ENCODE results near the gene SPOCK1.

GRCh38 chr5:137113939-137114338 lies 385.2 kb downstream of the SPOCK1 start:
- TF ChIP-seq, protein P1, sequence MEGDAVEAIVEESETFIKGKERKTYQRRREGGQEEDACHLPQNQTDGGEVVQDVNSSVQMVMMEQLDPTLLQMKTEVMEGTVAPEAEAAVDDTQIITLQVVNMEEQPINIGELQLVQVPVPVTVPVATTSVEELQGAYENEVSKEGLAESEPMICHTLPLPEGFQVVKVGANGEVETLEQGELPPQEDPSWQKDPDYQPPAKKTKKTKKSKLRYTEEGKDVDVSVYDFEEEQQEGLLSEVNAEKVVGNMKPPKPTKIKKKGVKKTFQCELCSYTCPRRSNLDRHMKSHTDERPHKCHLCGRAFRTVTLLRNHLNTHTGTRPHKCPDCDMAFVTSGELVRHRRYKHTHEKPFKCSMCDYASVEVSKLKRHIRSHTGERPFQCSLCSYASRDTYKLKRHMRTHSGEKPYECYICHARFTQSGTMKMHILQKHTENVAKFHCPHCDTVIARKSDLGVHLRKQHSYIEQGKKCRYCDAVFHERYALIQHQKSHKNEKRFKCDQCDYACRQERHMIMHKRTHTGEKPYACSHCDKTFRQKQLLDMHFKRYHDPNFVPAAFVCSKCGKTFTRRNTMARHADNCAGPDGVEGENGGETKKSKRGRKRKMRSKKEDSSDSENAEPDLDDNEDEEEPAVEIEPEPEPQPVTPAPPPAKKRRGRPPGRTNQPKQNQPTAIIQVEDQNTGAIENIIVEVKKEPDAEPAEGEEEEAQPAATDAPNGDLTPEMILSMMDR (conservative IDR thresholded peaks at IDR 0.05; ENCODE audit: low read depth, low read length): no peak
- no peak for TF ChIP-seq EZH2 (IDR thresholded peaks at IDR 0.05; ENCODE audit: borderline replicate concordance, low read depth, low read length, poor library complexity, severe bottlenecking)

All from A673 (cell line).